Liver (tissue), 3 donors: Measurements from ENCODE around the gene PAQR4.

Experiments
- FOXA1 ChIP-seq: IDR thresholded peaks from 2 replicates; pipeline ENCODE4 v1.6.1; 2016; ENCODE audit warnings: antibody characterized with exemption
- GABPA ChIP-seq, 2 donors: IDR thresholded peaks in 1 of 2; conservative IDR thresholded peaks in 1 of 2; 2 replicates each; pipeline ENCODE4 v1.6.1; 2016; ENCODE audit warnings: antibody characterized with exemption in 2 of 2, mild to moderate bottlenecking in 1 of 2, moderate library complexity in 1 of 2
- REST ChIP-seq: IDR thresholded peaks from 2 replicates; pipeline ENCODE4 v1.6.1; 2016; ENCODE audit warnings: antibody characterized with exemption, mild to moderate bottlenecking
- TAF1 ChIP-seq: conservative IDR thresholded peaks from 2 replicates; pipeline ENCODE4 v1.6.1; 2016; ENCODE audit warnings: antibody characterized with exemption, mild to moderate bottlenecking
- YY1 ChIP-seq: IDR thresholded peaks from 2 replicates; pipeline ENCODE4 v1.6.1; 2016; ENCODE audit warnings: antibody characterized with exemption, mild to moderate bottlenecking
- TF ChIP-seq, protein P1 (sequence below): fragments of 150-350 bp; IDR thresholded peaks from 2 replicates; pipeline ENCODE4 v1.5.1; 2017; ENCODE audit warnings: improper control_type of control experiment, low read depth, low read length; ENCODE audit not compliant: missing input control
- TF ChIP-seq, protein P2 (sequence below): IDR thresholded peaks from 2 replicates; pipeline ENCODE4 v1.6.1; 2016; ENCODE audit warnings: antibody characterized with exemption
- donor health status: healthy.
- donor health status: healthy.

GRCh38 chr16:2924901-2925755 is 44.0 kb upstream of the PAQR4 start:
- TF ChIP-seq REST = no peak
- TF ChIP-seq YY1 = no peak
- TF ChIP-seq, protein P1, sequence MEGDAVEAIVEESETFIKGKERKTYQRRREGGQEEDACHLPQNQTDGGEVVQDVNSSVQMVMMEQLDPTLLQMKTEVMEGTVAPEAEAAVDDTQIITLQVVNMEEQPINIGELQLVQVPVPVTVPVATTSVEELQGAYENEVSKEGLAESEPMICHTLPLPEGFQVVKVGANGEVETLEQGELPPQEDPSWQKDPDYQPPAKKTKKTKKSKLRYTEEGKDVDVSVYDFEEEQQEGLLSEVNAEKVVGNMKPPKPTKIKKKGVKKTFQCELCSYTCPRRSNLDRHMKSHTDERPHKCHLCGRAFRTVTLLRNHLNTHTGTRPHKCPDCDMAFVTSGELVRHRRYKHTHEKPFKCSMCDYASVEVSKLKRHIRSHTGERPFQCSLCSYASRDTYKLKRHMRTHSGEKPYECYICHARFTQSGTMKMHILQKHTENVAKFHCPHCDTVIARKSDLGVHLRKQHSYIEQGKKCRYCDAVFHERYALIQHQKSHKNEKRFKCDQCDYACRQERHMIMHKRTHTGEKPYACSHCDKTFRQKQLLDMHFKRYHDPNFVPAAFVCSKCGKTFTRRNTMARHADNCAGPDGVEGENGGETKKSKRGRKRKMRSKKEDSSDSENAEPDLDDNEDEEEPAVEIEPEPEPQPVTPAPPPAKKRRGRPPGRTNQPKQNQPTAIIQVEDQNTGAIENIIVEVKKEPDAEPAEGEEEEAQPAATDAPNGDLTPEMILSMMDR = no peak
- no peak for TF ChIP-seq TAF1
- no peak for TF ChIP-seq GABPA (IDR thresholded peaks at IDR 0.05 in 1 of 2, conservative IDR thresholded peaks at IDR 0.05 in 1 of 2)
- TF ChIP-seq, protein P2, sequence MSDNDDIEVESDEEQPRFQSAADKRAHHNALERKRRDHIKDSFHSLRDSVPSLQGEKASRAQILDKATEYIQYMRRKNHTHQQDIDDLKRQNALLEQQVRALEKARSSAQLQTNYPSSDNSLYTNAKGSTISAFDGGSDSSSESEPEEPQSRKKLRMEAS = no peak
- no peak for TF ChIP-seq FOXA1
